ENCODE results near the gene MRPL16.
A peak's percentile ranks its signal among the peaks of the same experiment; 100 is the strongest.
"Not testable (repeated sequence)": the region's sequence is repeated elsewhere in the genome, so short reads cannot be mapped to it uniquely, and the experiment has no call there.

Gene MRPL16

GRCh38 chr11:59829358-59829757 lies 18.8 kb upstream of the MRPL16 start:
- Mint-ChIP-seq H3K4me3 (no peak overlapping the region), H3K4me1 (ENCODE audit: low read depth) (no peaks in the 10 kb centered on the region), H3K27ac (no peak overlapping the region), H3K36me3 (ENCODE audit: low read depth) (no peaks in the 10 kb centered on the region), H3K27me3 (ENCODE audit: low read depth) (no peaks in the 10 kb centered on the region), H3K9me3 (no peaks in the 10 kb centered on the region)

- H3K9me3 Mint-ChIP-seq = no peaks in the 10 kb centered on the region
Observed at GRCh38 chr11:59822989-59823566, 12.5 kb upstream of the MRPL16 start.

GRCh38 chr11:59818572-59818971 lies 8.0 kb upstream of the MRPL16 start:
- Mint-ChIP-seq H3K27ac (no peak overlapping the region), H3K4me1 (ENCODE audit: low read depth) (peaks cover 16% of the 10 kb centered on the region), H3K27me3 (ENCODE audit: low read depth) (peaks cover 9% of the 10 kb centered on the region), H3K4me3 (no peak overlapping the region), H3K9me3 (no peaks in the 10 kb centered on the region), H3K36me3 (ENCODE audit: low read depth) (peaks cover 2% of the 10 kb centered on the region)

More at GRCh38 chr11:59822989-59823566, 12.5 kb upstream of the MRPL16 start:
- H3K27me3 Mint-ChIP-seq (ENCODE audit: low read depth) = peaks cover 9% of the 10 kb centered on the region
- H3K27ac Mint-ChIP-seq = no peak overlapping the region
- H3K36me3 Mint-ChIP-seq (ENCODE audit: low read depth) = no peaks in the 10 kb centered on the region
- H3K4me1 Mint-ChIP-seq (ENCODE audit: low read depth) = peaks cover 12% of the 10 kb centered on the region
- no peak overlapping the region for H3K4me3 Mint-ChIP-seq

- not testable (repeated sequence) for H3K27me3 Mint-ChIP-seq (ENCODE audit: low read depth); H3K27ac Mint-ChIP-seq; H3K4me3 Mint-ChIP-seq; H3K36me3 Mint-ChIP-seq (ENCODE audit: low read depth); H3K9me3 Mint-ChIP-seq
- H3K4me1 Mint-ChIP-seq (ENCODE audit: low read depth) = peaks cover 16% of the 10 kb centered on the region
Observed at GRCh38 chr11:59816434-59816833, 5.9 kb upstream of the MRPL16 start.

- Mint-ChIP-seq H3K36me3 (ENCODE audit: low read depth) (peaks cover 6% of the 10 kb centered on the region), H3K27ac (no peak overlapping the region), H3K9me3 (no peaks in the 10 kb centered on the region), H3K27me3 (ENCODE audit: low read depth) (peaks cover 5% of the 10 kb centered on the region), H3K4me1 (ENCODE audit: low read depth) (peaks cover 22% of the 10 kb centered on the region), H3K4me3 (no peak overlapping the region)
Observed at GRCh38 chr11:59815754-59816153, 5.2 kb upstream of the MRPL16 start.

GRCh38 chr11:59814021-59814420 lies 3.4 kb upstream of the MRPL16 start:
- H3K4me3 Mint-ChIP-seq = peak overlapping the region; percentile 15
- H3K9me3 Mint-ChIP-seq = no peaks in the 10 kb centered on the region
- peaks cover 23% of the 10 kb centered on the region for H3K4me1 Mint-ChIP-seq (ENCODE audit: low read depth)
- H3K36me3 Mint-ChIP-seq (ENCODE audit: low read depth) = peaks cover 8% of the 10 kb centered on the region
- peaks cover 2% of the 10 kb centered on the region for H3K27me3 Mint-ChIP-seq (ENCODE audit: low read depth)
- H3K27ac Mint-ChIP-seq = no peak overlapping the region

GRCh38 chr11:59813364-59813763 lies 2.8 kb upstream of the MRPL16 start:
- peaks cover 12% of the 10 kb centered on the region for H3K36me3 Mint-ChIP-seq (ENCODE audit: low read depth)
- no peak overlapping the region for H3K4me3 Mint-ChIP-seq
- no peaks in the 10 kb centered on the region for H3K9me3 Mint-ChIP-seq
- no peak overlapping the region for H3K27ac Mint-ChIP-seq
- no peaks in the 10 kb centered on the region for H3K27me3 Mint-ChIP-seq (ENCODE audit: low read depth)
- peaks cover 22% of the 10 kb centered on the region for H3K4me1 Mint-ChIP-seq (ENCODE audit: low read depth)

- Mint-ChIP-seq H3K27me3 (ENCODE audit: low read depth) (no peaks in the 10 kb centered on the region), H3K4me1 (ENCODE audit: low read depth) (peaks cover 22% of the 10 kb centered on the region), H3K27ac (no peak overlapping the region), H3K9me3 (no peaks in the 10 kb centered on the region), H3K36me3 (ENCODE audit: low read depth) (peaks cover 13% of the 10 kb centered on the region), H3K4me3 (no peak overlapping the region)
Observed at GRCh38 chr11:59812220-59812619, 1.6 kb upstream of the MRPL16 start.

GRCh38 chr11:59810911-59811259 lies 307 bp upstream of the MRPL16 start:
- H3K36me3 Mint-ChIP-seq (ENCODE audit: low read depth) = peaks cover 23% of the 10 kb centered on the region
- H3K9me3 Mint-ChIP-seq = no peaks in the 10 kb centered on the region
- H3K27me3 Mint-ChIP-seq (ENCODE audit: low read depth) = no peaks in the 10 kb centered on the region
- peak overlapping the region; percentile 90 for H3K27ac Mint-ChIP-seq
- H3K4me1 Mint-ChIP-seq (ENCODE audit: low read depth) = peaks cover 24% of the 10 kb centered on the region
- H3K4me3 Mint-ChIP-seq = peak overlapping the region; percentile 93

- H3K4me1 Mint-ChIP-seq (ENCODE audit: low read depth) = peaks cover 28% of the 10 kb centered on the region
Observed at GRCh38 chr11:59807047-59807610, 3.4 kb downstream of the MRPL16 start.

GRCh38 chr11:59804061-59804460 lies 6.5 kb downstream of the MRPL16 start:
- Mint-ChIP-seq H3K4me3 (no peak overlapping the region), H3K27ac (no peak overlapping the region), H3K36me3 (ENCODE audit: low read depth) (peaks cover 42% of the 10 kb centered on the region), H3K4me1 (ENCODE audit: low read depth) (peaks cover 29% of the 10 kb centered on the region), H3K9me3 (no peaks in the 10 kb centered on the region), H3K27me3 (ENCODE audit: low read depth) (no peaks in the 10 kb centered on the region)

More at GRCh38 chr11:59807047-59807610, 3.4 kb downstream of the MRPL16 start:
- Mint-ChIP-seq H3K36me3 (ENCODE audit: low read depth) (peaks cover 30% of the 10 kb centered on the region), H3K27ac (peak overlapping the region; percentile 53), H3K27me3 (ENCODE audit: low read depth) (no peaks in the 10 kb centered on the region), H3K4me3 (no peak overlapping the region), H3K9me3 (no peaks in the 10 kb centered on the region)

GRCh38 chr11:59802639-59803176 lies 7.9 kb downstream of the MRPL16 start:
- H3K9me3 Mint-ChIP-seq = no peaks in the 10 kb centered on the region
- no peak overlapping the region for H3K27ac Mint-ChIP-seq
- H3K4me1 Mint-ChIP-seq (ENCODE audit: low read depth) = peaks cover 25% of the 10 kb centered on the region
- no peak overlapping the region for H3K4me3 Mint-ChIP-seq
- no peaks in the 10 kb centered on the region for H3K27me3 Mint-ChIP-seq (ENCODE audit: low read depth)
- H3K36me3 Mint-ChIP-seq (ENCODE audit: low read depth) = peaks cover 41% of the 10 kb centered on the region

- no peaks in the 10 kb centered on the region for H3K27me3 Mint-ChIP-seq (ENCODE audit: low read depth)
- H3K9me3 Mint-ChIP-seq = no peaks in the 10 kb centered on the region
- H3K36me3 Mint-ChIP-seq (ENCODE audit: low read depth) = peaks cover 44% of the 10 kb centered on the region
- no peak overlapping the region for H3K27ac Mint-ChIP-seq
- no peak overlapping the region for H3K4me3 Mint-ChIP-seq
- H3K4me1 Mint-ChIP-seq (ENCODE audit: low read depth) = peaks cover 25% of the 10 kb centered on the region
Observed at GRCh38 chr11:59801981-59802638, 8.5 kb downstream of the MRPL16 start.

GRCh38 chr11:59801160-59801706 lies 9.3 kb downstream of the MRPL16 start:
- Mint-ChIP-seq H3K4me1 (ENCODE audit: low read depth) (peaks cover 22% of the 10 kb centered on the region), H3K27ac (peak overlapping the region; percentile 52), H3K9me3 (no peaks in the 10 kb centered on the region), H3K4me3 (no peak overlapping the region), H3K36me3 (ENCODE audit: low read depth) (peaks cover 38% of the 10 kb centered on the region), H3K27me3 (ENCODE audit: low read depth) (no peaks in the 10 kb centered on the region)

All from T-helper 1 cell treated with Interleukin-12 subunit alpha and Interleukin-12 subunit beta and Interleukin-4 antibody, amounts not matched to agents 30 μg/mL and 1 μg/mL, for 36 hours (primary cell).